T-helper 22 cell (primary cell): Measurements from ENCODE around the gene UBR3.

Experiments
- DNase-seq: peaks from one replicate; pipeline ENCODE4 v3.0.0-alpha.2; 2020; ENCODE audit warnings: low read depth

Gene UBR3

DNA sequence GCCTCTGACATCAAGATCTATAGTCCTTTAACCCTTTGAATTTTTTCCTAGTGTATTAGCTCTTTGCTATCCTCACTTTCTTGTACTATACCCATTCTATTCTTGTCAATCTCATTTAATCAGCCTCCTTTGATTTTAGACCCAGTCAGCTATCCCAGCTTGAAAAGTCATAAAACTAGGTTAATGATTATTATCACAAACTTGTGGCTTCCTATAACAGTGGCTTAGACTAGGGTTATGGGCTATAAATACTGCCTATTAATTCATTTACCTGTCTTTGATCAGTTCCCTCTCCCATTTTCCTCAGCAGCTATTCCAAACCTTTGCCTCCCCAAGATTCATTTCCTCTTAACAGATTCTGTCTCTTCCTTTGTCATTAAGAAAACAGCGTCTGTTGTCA is 174.8 kb downstream of the UBR3 start:
- DNase-seq: no peak

DNA sequence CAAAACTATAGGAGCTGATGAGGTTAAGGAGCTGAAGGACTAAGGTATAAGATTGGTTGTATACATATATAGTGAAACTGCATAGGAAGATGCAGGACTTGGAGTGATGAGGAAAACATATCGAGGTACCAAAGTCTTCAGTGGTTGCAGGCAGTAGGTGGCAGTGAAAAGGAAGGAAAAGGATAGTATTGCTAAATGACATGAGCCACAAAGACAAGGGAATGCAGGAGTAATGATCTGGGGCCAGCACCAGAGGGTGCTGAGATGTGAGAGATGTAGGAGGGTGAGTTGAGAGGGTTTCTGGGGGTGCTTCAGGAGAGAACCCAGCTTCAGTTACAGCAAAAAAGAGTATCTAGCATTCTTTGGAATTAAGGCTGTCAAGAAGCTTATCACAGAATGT is 178.4 kb downstream of the UBR3 start:
- no peak for DNase-seq

DNA sequence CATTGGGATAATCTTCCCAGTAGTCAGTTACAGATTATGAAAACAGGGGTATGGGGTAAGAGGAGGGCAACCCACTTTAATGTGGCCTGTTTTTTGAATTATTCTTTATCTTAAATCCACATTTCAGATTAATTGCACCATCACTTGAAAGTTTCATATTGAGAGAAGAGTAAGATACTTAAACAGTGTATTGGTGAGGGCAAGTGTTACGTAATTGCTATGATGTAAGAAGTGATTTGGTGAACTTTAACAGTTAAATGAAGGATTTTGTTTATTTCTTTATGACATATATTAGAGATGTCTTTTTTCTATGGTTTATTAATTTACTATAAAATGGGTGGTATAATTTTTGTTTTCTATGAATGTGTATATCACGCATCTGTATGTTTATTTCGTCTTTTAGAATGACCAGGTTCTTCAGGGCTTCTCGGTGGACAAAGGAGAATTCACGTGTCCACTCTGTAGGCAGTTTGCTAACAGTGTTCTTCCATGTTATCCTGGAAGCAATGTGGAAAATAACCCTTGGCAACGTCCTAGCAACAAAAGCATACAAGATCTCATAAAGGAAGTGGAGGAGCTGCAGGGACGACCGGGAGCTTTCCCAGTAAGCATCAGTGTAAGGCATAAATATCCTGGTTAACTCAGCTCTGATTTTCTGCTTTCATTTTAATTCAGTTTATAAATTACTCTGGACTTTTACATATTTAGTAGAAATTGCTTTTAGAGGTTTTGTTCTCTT is 179.5 kb downstream of the UBR3 start:
- DNase-seq: no peak

DNA sequence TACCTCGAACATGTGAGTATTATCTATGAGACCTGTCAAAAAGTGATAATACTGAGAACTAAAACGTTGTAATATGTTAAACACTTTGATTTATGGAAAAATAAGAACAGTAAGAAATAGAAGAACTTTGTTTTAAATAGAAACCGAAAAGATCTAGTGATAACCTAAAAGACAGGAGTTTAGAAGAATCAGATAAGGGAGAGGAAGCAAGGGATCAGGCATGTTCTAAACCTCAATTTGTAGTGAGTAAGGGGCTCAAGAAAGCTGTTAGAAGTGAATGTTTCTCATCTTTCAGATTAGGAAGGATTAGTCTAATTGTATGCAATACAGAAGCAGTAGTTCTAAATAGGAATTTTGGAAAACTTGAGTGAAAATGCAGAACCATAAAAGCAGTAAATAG is 182.0 kb downstream of the UBR3 start:
- no peak for DNase-seq

DNA sequence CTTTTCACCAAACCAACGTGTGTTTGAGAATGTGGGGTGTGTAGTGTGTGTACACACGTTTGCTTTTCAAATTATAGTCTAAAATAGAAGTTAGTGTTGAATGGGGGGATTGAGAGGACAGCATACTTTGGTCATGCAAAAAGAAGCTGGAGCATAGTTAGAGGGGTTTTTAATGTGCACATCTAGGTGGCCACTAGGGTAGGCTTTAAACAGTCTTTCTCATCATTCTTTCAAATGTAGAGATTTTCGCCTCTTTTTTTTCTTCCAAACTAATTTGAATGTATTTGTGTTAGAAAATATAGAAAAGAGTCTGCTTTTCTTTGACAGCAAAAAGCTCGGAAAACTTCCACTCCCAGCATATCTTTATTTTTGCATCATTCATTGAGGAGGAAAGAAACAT is 185.5 kb downstream of the UBR3 start:
- DNase-seq: no peak

DNA sequence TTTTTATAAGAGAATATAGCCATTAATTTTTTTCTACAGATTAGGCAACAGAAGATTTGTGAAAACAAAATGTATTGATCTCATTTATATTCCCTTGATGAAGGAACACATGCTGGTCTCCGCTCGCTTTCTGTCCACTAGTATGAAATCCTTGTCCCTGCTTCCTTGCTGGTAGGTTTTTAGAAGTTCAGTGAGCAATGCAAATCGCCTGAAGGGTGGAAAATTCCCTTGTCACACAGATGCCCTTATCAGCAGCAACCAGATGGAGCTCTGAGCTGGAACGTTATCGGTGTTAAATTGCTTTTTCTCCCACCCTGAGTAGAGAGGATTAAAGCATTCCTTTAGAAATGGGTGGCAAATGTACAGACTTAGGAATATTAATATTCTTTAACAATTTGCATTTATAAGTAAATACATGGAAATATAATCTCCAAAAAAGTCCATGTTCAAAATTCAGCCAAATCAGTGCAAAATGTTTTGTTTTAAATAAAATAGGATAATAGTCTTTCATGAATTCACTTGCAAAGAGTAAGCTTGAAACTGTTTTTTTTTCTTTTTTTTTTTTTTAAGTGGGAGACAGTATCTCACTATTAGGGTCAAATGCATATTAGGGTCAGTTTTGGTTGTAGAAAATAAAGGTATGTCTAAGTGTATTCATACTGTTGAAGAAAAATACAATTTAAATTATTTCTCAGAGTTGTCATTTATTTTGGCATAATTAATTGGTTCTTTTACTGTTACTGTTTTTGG is 186.7 kb downstream of the UBR3 start:
- no peak for DNase-seq

DNA sequence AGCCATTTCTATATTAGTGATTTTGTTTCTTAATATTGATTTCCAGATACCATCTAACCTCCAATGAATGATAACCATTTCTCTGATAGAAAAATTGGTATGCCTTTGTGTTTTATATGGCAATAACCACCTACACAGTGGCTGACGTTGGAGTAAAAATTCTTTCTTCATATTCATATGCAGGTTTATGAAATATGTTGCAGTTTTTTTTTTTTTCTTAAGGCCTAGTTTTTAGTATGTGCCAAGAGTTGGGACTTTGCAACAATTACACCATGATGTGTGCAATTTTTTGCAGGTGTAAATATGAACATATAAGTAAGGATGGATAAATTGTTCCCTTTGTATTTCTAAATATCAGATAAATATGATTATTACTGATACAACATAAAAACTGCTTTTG is 187.5 kb downstream of the UBR3 start:
- no peak for DNase-seq

DNA sequence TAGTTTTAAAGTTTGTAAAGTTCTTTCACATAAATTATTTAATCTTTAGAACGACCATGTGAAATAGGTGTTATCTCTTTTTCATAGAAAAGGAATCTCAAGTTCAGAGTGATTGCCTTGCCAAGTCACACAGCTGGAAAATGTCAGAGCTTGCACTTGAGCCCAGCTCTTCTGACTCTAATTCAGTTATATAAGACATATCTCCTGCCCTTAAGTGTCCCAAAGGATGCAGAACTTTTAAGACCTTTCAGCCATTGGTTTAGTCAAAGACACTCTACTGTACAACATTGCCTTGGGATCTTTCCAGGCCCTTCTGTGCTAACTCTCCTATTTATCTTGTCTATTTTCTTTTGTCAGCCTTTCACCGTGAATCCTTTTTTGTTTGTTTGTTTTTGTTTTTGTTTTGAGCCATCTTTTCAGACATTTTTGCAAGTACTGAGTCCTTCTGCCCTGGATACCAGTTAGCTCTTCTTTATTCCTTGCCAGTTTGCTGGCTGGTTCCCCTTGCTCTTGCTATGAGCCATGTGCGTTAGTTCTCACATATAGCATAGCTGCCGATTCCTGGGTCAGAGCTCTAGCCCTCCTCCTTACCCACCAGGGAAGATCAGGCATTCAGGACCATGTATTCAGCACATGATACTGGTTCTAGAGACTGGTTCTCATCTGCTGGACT is 190.7 kb downstream of the UBR3 start:
- DNase-seq: no peak

DNA sequence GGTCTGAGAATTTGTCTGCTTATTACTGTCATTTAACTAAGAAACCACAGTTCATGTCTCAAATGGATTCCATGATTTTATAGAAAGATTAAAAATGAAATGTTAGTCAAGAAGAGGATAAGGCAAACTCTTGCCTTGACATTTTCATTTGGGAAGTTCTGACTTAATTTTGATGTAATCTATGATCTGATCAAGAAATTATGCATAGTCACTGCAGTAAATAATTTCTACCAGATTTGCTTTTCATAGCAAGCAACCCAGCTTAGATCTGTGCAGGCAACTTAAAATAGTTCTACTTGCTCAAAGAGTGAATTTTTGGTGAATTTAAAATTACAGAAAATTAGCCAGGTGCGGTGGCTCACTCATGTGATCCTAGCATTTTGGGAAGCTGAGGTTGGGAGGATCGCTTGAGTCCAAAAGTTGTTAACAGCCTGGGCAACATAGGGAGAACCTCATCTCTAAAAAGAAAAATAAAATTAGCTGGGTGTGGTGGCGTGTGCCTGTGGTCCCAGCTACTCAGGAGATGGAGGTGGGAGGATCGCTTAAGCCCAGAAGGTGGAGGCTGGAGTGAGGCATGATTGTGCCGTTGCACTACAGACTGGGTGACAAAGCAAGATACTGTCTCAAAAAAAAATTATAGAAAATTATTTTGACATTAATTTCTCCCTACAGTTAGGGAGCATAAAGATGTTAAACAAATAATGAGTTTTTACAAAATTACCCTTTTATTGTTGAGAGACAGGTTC is 192.0 kb downstream of the UBR3 start:
- no peak for DNase-seq

DNA sequence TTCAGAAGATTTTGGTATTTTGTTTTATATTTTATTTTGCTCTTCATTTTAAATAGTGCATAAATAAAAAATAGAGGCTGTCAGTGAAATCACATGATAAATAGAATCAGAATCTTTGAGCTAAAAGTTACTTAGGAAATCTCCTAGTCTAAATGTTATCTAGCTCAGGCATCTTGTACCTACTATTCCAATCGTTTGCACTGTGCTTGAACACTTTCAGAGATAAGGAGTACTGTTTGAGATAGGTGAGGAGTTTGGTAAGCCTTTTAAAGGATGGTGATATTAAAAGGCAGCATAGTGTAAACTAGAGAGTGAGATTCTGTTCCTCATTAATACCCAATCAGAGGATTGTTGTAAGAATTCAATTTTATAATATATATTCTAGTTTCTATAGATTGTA is 193.5 kb downstream of the UBR3 start:
- no peak for DNase-seq

DNA sequence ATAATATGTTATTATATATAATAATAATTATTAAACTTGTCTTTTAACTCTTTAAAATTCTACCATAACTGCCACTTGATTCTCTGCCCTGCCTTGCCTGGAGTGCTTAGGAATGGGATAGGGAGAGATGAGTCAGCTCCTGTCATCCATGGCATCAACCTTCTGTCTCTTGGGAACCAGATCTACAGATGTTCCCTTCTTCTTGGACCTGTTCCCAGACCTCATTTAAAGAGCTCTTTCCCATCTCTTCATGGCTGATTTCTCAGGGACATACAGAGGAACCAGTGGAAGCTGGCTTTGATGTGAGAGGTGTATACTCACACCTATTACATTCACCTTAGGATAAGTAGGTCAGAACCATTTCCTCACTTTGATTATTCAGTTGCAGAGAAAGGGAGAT is 195.4 kb downstream of the UBR3 start:
- DNase-seq: no peak

DNA sequence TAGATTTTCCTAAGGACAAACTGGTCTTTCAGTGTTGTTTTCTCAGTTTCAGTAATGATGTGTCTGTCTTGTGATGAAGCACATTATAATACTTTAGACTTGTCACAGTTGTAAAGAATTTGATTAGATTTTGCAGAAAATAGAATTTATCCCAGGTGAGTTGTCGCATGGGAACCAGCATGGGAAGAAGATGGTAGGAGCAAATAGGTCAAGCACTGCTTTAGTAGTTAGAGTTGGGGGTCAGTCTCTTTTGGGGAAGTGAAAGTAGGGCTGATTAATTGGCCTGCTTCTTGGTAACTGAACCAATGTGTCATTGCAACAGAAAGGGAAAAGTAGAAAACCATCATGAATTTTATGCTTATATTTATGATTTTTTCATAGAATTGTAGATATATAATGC is 197.5 kb downstream of the UBR3 start:
- no peak for DNase-seq

DNA sequence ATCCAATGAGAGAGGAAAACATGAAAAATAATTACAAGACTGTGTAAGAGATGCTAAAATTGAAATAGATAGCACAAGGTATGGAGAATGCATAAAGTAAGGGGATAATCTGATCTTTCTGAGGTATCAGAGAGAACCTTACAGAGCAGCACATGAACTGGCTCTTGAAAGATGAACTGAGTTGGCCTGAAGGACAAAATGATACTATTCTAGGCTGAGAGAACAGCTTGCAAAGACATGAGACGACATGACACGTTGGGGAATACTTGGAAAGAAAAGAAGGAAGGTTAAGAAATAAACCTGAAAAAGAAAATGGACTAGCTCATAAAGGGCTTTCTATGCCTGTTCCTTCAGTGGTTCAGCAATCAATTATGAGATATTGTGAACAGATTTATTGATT is 198.0 kb downstream of the UBR3 start:
- no peak for DNase-seq

DNA sequence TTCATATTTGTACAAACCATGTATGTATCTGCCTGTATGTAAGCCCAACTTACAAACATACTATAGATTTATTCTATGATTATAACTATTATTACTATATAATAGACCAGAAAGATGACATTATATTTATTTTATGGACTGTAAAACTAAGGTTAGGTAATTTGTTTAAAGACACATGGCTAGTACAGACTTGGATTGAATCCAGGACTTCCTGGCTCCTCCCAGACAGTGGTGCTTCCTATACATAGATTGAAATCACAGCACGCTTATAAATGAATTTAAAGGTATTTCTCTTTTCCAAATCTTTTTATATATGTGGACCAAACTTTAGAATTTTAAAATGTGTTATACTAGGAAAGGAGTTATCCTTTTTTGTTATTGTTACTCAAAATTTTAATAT is 199.1 kb downstream of the UBR3 start:
- no peak for DNase-seq

DNA sequence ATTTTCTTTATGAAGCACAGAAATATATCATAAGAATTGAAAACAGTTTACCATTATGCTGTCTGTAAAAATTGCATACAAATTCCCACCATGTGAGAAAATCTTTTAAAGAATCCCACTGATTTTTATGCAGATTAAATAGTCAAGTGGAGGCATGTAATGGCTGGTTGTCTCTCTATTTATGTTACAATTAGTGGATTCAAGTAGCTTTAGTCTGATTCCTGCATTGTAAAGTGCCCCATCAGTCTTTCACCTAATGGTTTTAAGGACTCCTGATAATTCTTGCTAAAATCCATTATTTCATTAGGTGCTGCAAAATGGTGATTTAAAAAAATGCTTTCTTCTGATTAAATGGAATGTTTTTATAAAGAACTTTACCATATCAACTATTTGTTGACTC is 202.3 kb downstream of the UBR3 start:
- DNase-seq: no peak

DNA sequence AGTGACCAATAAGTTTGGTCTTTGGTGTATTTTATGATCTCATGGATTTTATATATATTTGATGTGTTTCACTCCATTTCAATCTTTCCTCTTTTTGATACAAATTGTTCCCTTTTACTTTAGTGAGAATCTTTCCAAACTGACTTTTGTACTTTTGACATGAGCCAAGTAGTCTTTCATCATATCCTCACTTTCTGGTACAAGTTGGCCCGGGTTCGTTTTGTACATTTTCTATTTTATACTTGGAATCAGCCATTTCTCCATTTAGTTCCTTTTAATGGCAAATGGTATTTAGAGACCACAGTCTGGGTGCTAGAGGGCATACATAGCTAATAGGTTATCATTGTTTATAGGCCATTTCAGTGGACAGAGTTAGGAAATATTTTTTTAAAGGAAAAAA is 202.8 kb downstream of the UBR3 start:
- DNase-seq: no peak

DNA sequence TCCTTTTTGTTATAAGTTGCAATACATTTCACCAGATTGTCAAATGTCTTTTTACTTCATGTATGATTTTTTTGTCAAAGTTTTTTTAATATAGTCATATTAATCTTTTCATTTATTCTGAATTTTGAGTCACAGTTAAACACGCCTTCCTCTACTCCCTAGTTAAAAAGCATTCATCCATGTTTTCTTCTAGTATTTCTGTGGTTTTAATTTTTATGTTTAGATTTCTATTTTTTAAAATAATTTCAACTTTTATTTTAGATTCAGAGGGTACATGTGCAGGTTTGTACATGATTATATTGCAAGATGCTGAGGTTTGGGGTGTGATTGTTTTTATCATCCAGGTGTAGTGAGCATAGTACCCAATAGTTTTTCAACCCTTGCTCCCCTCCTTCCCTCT is 204.0 kb downstream of the UBR3 start:
- DNase-seq: no peak

DNA sequence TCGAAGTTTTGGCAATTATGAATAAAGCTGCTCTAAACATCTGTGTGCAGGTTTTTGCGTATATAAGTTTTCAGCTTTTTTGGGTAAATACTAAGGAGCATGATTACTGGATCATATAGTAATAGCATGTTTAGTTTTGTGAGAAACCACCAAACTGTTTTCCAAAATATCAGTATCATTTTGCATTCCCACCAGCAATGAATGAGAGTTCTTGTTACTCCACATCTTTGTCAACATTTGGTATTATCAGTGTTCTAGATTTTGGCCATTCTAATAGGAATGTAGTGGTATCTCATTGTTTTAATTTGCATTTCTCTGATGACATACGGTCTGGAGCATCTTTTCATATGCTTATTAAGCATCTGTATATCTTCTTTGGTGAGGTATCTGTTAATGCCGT is 207.3 kb downstream of the UBR3 start:
- DNase-seq: no peak

DNA sequence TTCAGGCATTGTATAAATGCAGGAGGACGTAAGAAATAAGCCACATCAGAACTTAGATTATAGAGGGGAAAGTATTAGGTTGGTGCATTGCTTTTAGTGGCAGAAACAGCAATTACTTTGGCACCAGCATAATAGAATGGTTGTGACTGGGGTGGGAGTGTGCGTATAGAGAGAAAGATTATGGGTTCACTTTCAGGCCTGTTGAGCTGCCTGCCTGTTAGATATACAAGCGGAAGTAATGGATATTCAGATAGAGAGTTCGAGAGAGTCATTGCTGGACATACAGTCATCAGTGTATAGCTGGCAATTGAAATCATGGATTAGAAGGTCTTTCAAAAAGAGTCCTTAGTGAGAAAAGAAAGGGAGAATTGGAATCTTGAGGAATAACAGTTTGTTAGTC is 211.5 kb downstream of the UBR3 start:
- DNase-seq: no peak

DNA sequence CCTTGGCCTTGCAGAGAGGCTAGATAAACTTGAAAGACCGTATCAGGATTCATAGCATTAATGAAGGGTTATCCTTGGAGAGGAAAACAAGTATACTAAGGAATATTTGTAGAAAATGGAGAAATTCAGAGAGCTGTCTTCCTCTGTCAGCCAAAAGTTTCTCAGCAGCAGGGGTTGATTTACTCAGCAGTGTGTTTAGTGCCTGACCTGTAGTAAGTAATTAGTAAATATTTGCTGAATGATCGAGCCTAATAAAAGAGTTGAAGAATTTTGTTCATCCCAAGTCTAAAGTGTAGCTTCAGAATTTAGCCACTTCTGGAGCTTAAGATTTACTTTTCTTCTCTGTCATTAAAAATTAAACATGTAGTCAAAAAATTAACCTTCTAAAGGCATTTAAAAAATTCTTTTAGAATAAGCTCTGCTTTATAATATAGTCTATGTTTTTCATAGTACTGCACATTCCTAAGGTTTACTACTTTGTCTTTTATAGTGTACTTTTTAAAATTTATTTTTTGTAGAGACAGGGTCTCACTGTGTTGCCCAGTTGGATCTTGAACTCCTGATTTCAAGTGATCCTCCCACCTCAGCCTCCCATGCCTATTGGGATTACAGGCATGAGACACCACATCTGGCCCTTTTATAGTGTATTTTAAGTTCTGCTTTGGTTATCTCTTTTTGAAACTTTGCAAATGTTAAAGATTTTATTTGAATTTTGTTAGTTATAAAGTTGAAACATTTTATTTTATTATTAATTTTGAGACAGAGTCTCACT is 212.3 kb downstream of the UBR3 start:
- no peak for DNase-seq

DNA sequence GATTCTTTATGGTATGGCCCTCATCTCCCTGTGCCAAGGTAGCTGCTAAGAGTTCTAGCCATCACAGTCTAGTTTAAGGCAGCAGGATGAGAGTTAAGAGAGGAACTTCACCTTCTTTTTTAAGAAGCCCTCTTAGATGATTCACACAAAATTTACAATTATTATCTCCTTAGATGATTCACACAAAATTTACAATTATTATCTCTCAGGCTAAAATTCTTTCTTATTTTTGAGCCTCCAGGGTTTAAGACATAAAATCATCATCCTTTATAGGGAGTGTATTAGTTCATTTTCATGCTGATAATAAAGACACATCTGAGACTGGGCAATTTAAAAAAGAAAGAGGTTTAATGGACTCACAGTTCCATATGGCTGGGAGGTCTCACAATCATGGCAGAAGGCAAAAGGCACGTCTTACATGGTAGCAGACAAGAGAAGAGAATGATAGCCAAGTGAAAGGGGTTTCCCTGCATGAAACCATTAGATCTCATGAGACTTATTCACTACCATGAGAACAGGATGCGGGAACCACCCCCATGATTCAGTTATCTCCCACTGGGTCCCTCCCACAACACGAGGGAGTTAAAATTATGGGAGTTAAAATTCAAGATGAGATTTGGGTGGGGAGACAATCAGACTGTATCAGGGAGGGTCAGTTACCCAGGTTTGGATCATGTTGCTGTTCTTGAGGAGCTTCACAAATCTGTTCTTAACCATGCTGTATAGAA is 217.7 kb downstream of the UBR3 start:
- no peak for DNase-seq
